MG63 (cell line): Measurements from ENCODE around the gene FAF1. TPM values are rescaled to one million over a fixed set of nuclear protein-coding genes. Genes with fewer than 3 reads are reported as not detected.
"Not testable (repeated sequence)": the region's sequence is repeated elsewhere in the genome, so short reads cannot be mapped to it uniquely, and the experiment has no call there.

ENCODE experiments used
- DNase-seq: peaks from one replicate; pipeline ENCODE4 v3.0.0-alpha.2; 2020
- H3K27me3 ChIP-seq: fragments of 250-450 bp; sonication (Bioruptor Pico); 2 replicates; pipeline ENCODE4 v1.5.1; 2020; ENCODE audit warnings: mild to moderate bottlenecking, moderate library complexity
- H3K36me3 ChIP-seq: fragments of 250-450 bp; sonication (Bioruptor Pico); 2 replicates; pipeline ENCODE4 v1.5.1; 2020; ENCODE audit warnings: mild to moderate bottlenecking, moderate library complexity
- H3K4me3 ChIP-seq: fragments of 250-450 bp; sonication (Bioruptor Pico); 2 replicates; pipeline ENCODE4 v1.5.1; 2020; ENCODE audit warnings: mild to moderate bottlenecking, moderate library complexity
- H3K9me3 ChIP-seq: fragments of 250-450 bp; sonication (Bioruptor Pico); 2 replicates; pipeline ENCODE4 v1.5.1; 2020; ENCODE audit warnings: mild to moderate bottlenecking, moderate library complexity
- total RNA-seq: library from RNA; depleted of rRNA; stranded (reverse); fragments of >200 nt; shearing (Covaris generic); gene quantifications from 2 replicates; pipeline ENCODE4 v1.2.3, GENCODE V29; 2014; ENCODE audit warnings: low replicate concordance

FAF1 gene
- total RNA-seq, 1 experiment from 2014 or later: 58.6 TPM

DNA sequence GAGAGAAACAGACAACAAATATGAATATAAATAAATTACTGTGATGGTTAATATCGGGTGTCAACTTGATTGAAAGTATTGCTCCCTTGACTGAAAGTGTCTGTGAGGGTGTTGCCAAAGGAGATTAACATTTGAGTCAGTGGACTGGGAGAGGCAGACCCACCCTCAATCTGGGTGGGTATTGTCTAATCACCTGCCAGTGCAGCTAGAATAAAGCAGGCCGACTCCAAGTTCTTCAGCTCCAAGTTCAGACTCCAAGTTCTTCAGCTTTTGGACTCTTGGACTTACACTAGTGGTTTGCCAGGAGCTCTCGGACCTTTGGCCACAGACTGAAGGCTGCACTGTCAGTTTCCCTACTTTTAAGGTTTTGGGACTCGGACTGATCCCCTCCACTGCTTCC lies 232.5 kb downstream of the FAF1 start:
- not testable (repeated sequence) for DNase-seq, H3K9me3 ChIP-seq, H3K4me3 ChIP-seq, H3K27me3 ChIP-seq, H3K36me3 ChIP-seq

DNA sequence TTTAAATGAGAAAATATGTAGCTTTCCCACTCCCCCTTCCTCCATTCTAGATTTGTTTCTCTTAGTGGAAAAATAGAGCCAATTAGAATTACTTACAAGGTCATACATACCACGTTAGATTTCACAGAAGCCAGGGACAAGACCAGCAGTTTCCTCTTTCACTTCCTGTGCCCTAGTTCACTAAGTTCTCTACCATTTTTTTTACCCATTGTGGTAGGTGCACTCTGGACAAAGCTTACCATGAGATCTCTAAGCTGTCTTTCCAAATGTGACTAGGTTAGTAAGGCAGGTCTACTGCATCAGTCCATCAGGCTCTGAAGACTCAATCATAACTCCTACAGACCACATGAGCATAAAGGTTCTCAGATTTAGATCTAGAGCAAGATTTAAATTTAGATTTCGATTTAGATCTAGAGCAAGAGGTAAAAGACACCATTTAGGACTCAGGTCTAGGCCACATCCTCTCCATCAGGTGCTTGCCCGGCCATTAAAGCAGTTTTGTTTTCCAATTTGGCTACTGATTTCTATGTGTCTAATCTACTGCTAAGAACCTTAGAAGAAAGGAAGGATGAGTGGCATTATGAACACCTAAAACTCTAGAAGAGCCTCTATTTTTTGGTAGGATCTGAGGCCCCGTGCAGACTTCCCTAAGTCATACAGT lies 235.3 kb downstream of the FAF1 start:
- Histone ChIP-seq H3K4me3 (no peak overlapping the region), H3K36me3 (peaks cover 3% of the 10 kb centered on the region), H3K9me3 (no peaks in the 10 kb centered on the region), H3K27me3 (no peaks in the 10 kb centered on the region)
- DNase-seq: no peak

DNA sequence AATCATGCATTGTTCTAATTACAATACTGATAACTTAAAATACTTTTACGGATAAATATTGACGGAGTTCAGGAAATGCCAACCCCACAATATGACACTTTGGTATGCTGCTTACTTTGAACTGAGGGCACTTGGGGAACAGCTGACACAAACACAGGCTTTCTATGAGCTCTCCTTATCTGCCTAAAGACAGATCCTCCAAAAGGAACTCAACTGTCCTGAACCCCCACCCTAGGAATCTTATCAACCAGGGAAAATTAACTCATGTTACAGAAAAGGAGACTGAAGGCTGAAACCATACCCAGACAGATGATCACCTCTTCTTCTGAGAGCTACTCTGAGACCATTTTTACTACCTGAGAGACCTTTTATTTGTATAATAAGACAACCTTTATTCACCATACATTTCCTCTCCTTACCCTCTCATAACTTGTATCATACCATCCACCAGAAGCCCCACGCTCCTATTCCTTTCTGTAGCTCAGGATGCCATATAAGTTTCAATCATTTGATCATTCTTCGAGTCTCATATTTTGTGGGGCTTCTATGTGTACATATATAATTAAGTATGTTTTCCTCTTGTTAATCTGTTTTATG lies 239.5 kb downstream of the FAF1 start:
- Histone ChIP-seq H3K9me3 (no peaks in the 10 kb centered on the region), H3K4me3 (no peak overlapping the region), H3K36me3 (peaks cover 3% of the 10 kb centered on the region), H3K27me3 (no peaks in the 10 kb centered on the region)
- DNase-seq: no peak

DNA sequence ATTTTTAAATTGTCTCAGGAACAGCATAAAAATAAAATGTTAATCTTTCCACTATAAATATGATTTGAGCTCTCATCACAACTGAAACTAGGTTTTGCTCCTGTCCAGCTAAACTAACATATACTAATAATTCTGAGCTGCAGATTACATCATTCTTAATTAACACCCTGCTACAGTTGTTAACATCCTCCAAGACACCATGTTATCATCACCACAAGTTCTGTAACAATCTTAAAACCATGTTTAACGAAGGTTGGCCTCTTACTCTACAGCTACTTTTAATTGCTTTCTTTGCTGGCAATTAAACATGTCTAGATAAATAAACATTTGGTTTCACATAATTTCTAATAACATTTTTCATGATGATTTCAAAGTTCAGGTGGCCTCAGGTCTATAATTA lies 240.9 kb downstream of the FAF1 start:
- no peak overlapping the region for H3K4me3 ChIP-seq
- no peak for DNase-seq
- H3K9me3 ChIP-seq: no peaks in the 10 kb centered on the region
- H3K36me3 ChIP-seq: no peaks in the 10 kb centered on the region; the same call in 1 of the 2 replicates
- no peaks in the 10 kb centered on the region for H3K27me3 ChIP-seq

DNA sequence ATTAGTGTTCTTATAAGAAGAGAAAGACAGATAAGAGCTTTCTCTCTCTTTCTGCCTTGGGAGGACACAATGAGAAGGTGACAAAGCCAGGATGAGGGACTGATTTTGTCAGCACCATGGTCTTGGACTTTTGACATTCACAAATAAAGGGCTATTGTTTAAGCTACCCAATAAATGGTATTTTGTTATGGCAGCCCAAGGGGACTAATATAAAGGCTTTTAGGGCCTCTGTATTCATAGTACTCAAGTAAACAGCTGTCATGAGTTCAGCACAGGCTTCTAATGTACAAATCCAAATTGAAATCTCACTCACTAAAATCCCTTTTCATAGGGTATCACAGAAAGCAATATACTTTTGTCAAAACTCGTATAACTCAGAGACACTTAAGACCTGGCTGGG lies 242.7 kb downstream of the FAF1 start:
- no peak for DNase-seq
- H3K9me3 ChIP-seq: no peaks in the 10 kb centered on the region
- H3K36me3 ChIP-seq: no peaks in the 10 kb centered on the region; the same call in 1 of the 2 replicates
- H3K4me3 ChIP-seq: no peak overlapping the region
- no peaks in the 10 kb centered on the region for H3K27me3 ChIP-seq

DNA sequence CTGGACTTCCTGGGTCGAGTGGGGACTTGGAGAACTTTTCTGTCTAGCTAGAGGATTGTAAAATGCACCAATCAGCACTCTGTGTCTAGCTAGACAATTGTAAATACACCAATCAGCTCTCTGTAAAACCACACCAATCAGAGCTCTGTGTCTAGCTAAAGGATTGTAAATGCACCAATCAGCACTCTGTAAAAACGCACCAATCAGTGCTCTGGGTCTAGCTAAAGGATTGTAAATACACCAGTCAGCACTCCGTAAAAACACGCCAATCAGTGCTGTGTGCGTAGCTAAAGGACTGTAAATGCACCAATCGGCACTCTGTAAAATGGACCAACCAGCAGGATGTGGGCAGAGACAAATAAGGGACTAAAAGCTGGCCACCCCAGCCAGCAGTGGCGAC lies 243.6 kb downstream of the FAF1 start:
- not testable (repeated sequence) for DNase-seq, H3K4me3 ChIP-seq, H3K9me3 ChIP-seq, H3K36me3 ChIP-seq, H3K27me3 ChIP-seq

DNA sequence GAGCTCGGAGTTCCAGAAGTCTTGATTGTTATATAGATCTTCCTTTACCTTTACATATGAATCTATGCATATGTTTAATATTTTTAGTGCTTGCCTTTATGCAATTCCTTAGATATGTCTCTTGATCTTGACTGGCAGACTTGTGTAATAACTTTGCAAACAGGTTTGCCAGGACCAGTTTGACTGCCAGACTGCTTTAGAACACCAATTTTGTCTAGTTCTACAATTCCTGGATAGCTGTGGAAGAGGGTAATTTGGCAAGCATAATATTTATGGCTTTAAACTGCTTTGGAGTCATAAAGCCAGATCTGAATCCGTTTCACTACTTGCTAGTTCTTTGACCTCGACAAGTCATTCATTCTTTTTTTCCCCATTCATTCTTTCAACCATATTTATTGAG lies 250.0 kb downstream of the FAF1 start:
- no peak for DNase-seq
- no peak overlapping the region for H3K4me3 ChIP-seq
- H3K9me3 ChIP-seq: no peaks in the 10 kb centered on the region
- no peaks in the 10 kb centered on the region for H3K27me3 ChIP-seq
- H3K36me3 ChIP-seq: no peaks in the 10 kb centered on the region

DNA sequence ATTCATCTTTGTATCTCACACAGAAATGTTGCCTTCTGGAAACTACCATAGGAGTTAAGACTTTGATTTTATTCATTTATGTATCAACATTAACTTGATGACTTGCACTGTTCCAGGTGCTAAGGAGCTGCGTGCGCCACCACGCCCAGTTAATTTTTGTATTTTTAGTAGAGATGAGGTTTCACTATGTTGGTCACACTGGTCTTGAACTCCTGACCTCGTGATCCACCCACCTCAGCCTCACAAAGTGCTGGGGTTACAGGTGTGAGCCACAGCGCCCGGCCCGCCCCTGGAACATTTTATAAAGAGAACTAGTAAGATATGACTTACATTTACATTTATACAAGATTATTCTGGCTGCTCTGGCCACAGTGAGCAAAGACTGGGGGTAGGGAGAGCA lies 252.2 kb downstream of the FAF1 start:
- H3K36me3 ChIP-seq: no peaks in the 10 kb centered on the region
- no peak for DNase-seq
- no peaks in the 10 kb centered on the region for H3K9me3 ChIP-seq
- H3K4me3 ChIP-seq: no peak overlapping the region
- H3K27me3 ChIP-seq: no peaks in the 10 kb centered on the region

DNA sequence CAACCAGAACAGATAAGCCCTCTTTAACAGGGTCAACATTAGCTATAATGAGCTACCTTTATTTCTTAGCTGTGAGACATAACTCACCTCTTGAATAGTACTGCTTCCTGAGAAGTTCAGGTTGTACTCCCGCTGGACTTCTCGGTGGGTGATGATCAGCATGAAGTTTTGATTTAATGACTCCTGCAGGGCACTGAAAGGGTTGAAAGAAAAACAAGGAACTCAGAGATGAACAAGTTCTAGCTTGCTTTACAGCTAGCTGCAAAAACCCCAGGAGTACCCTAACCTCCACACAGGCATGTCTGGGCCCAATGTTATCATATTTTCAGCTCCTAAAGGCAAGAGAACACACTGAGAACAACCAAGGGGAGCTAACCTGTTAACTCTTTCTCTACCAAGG lies 254.4 kb downstream of the FAF1 start:
- Histone ChIP-seq H3K27me3 (no peaks in the 10 kb centered on the region), H3K36me3 (no peaks in the 10 kb centered on the region), H3K9me3 (no peaks in the 10 kb centered on the region), H3K4me3 (no peak overlapping the region)
- no peak for DNase-seq

DNA sequence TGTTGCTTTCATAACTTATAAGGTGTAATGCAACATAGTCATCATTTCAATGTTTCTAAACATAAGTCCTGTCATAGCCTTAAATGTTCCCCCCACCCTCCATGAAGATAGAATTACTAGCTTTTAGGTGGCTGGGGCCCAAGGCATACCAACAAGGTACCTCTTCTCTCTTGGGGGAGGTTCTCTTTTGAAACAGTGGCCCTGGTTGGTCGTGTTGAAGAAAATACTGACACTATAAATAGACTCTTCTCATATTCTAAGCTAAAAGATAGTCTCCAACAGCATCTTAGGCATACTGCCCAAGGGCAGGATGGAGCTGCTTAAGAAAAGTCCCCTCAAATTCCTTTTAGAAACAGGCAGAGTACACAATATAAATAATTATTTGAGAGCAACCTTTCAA lies 255.0 kb downstream of the FAF1 start:
- Histone ChIP-seq H3K4me3 (no peak overlapping the region), H3K9me3 (no peaks in the 10 kb centered on the region), H3K27me3 (no peaks in the 10 kb centered on the region), H3K36me3 (no peaks in the 10 kb centered on the region)
- DNase-seq: no peak

DNA sequence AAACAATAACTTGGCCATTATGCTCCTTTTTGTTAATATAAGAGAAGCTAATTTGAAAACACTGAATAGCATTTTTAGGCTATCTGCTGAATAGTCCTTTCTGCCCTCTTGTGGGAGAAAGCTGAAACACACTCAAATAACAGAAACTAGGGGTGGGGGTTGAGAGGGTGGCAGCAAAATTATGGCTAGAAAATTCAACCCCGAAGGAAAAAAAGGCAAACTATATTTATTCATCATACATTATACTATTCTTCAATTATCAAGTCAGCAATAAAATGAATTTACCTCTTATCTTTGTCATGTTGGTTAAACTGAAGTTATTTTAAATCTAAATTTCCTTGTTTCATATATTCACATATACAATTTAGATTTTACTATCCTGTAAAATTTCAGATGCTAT lies 255.9 kb downstream of the FAF1 start:
- H3K27me3 ChIP-seq: no peaks in the 10 kb centered on the region
- H3K4me3 ChIP-seq: no peak overlapping the region
- DNase-seq: peak; percentile 8
- no peaks in the 10 kb centered on the region for H3K36me3 ChIP-seq
- H3K9me3 ChIP-seq: no peaks in the 10 kb centered on the region

DNA sequence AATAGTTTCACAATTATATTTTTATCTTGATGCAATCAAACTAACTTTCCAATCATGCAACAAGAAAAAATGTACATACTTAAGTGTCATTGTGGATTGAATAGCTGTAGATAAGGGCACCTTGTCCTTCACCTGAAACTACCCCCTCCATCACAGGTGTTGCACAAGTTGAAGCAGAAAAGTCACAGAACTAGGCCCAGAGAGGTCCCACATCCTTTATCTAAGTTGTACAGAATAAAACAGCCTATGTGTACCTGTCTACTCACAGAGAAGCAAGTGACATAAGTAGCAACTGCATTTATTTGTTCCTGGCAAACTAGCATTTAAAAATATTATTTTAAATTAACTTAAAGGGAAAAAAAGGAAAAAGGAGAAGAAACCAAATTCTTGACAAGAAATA lies 256.8 kb downstream of the FAF1 start:
- DNase-seq: no peak
- Histone ChIP-seq H3K27me3 (no peaks in the 10 kb centered on the region), H3K4me3 (no peak overlapping the region)

DNA sequence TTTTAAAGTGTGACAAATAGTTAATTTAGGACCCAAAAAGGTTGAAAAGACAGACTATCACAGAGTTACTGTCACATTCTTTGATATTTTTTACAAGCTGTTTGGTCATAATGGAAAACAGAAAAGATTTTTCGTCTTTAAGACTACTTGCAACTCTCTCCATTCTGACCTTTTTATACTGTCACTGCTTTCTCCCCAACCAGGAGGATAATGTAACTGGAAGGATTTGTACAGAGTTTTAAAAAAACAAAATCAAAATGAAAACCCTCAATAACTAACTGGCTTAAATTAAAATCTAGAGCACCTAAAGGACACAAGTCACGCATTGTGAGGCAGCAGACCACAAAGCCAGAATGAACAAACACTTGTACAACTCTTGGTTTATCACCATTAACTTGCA lies 257.7 kb downstream of the FAF1 start:
- H3K36me3 ChIP-seq: no peaks in the 10 kb centered on the region
- DNase-seq: no peak
- H3K4me3 ChIP-seq: no peak overlapping the region
- no peaks in the 10 kb centered on the region for H3K9me3 ChIP-seq
- no peaks in the 10 kb centered on the region for H3K27me3 ChIP-seq

More for the DNA sequence above, 256.8 kb downstream of the FAF1 start:
- H3K36me3 ChIP-seq: no peaks in the 10 kb centered on the region
- no peaks in the 10 kb centered on the region for H3K9me3 ChIP-seq

DNA sequence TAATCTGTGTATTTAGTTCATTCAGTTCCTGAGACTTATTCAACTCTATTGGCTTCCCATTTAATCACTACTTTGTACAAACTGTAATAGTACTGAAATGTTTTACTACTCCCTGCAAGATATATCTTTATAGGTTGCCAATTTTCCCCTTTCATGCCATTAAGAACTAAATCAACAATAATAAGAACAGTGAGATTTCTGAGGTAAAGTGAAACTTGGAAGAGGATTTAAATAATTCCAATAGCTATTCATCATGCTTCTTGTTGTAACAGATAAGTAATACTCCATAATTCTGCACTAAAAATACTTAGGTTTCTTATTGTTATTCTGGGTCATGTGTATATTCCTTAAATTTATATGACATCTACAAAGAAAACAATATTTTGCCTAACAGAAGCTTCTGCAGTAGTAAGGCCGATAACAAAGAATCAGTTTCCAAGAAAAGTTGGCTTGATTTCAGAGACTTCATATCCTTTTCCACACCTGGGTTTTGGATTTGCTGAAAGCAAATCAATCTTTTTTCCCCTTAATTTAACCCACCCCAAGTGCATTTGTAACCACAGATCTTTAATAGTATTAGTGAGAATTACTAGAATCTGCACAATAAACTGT lies 258.3 kb downstream of the FAF1 start:
- H3K36me3 ChIP-seq: no peaks in the 10 kb centered on the region
- no peak for DNase-seq
- no peaks in the 10 kb centered on the region for H3K9me3 ChIP-seq
- H3K4me3 ChIP-seq: no peak overlapping the region
- H3K27me3 ChIP-seq: no peaks in the 10 kb centered on the region

DNA sequence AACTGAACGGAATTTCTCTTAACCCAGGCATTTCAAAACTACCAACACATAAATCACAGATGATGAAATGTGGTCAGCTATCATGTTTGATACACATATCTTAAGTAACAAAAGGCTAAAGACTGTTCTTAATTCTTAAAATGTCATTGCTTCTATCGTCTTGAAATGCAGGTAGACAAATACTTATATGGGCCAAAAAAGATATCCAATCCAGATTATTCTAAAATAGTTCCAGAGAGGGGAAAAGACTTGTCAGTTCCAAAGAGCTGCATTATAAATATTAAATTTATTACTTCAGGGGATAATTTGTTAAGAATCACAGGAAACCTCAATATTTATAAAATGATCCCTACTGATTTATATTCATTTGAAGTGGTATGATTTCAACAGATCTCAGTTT lies 259.4 kb downstream of the FAF1 start:
- H3K36me3 ChIP-seq: no peaks in the 10 kb centered on the region
- no peaks in the 10 kb centered on the region for H3K9me3 ChIP-seq
- H3K27me3 ChIP-seq: no peaks in the 10 kb centered on the region
- H3K4me3 ChIP-seq: no peak overlapping the region
- DNase-seq: no peak

DNA sequence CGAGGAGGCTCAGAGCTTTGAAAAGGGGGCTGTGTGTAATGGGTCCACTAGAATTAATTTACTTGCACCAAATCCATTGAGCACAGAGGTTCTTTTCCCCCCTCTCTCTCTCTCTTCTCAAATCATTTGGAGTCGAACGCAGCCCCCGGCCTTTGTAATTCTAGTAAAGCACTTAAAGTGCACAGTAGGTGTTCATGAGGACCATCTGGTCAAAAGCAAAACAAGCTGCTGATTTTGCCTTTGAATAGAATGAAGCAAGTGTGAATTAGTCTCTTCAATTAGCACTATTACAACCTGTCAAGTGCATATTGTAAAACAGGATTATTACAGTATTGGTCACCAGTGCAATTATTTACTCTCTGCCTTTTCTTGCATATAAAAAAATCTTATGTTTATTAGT lies 259.9 kb downstream of the FAF1 start:
- Histone ChIP-seq H3K36me3 (no peaks in the 10 kb centered on the region), H3K4me3 (no peak overlapping the region), H3K9me3 (no peaks in the 10 kb centered on the region), H3K27me3 (no peaks in the 10 kb centered on the region)
- DNase-seq: no peak

DNA sequence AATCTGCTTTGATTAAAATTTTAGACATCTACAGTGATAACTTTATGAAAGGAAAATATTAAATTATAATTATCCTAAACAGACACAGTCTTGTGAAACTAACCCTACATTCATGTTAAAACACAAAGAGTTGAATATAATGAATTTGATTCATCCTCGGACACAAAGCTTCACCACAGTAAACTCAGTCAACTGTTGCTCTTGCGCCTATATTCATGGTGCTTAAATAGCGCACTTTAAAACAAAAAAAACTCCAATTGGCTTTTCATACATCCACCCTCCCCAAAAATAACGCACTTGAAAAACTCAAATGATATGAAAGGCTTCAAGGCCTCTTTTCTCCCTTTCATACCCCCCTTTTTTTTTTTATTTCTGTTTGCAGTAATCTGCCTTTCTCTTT lies 260.3 kb downstream of the FAF1 start:
- Histone ChIP-seq H3K4me3 (no peak overlapping the region), H3K36me3 (no peaks in the 10 kb centered on the region), H3K9me3 (no peaks in the 10 kb centered on the region), H3K27me3 (no peaks in the 10 kb centered on the region)
- no peak for DNase-seq
